ENCODE measurements around the gene EBF3. TPM values are rescaled to one million over a fixed set of nuclear protein-coding genes. Genes with fewer than 3 reads are reported as not detected.

The EBF3 gene
- total RNA-seq, 6 experiments from 2014 or later: 0.12 TPM; not detected in 5

DNA sequence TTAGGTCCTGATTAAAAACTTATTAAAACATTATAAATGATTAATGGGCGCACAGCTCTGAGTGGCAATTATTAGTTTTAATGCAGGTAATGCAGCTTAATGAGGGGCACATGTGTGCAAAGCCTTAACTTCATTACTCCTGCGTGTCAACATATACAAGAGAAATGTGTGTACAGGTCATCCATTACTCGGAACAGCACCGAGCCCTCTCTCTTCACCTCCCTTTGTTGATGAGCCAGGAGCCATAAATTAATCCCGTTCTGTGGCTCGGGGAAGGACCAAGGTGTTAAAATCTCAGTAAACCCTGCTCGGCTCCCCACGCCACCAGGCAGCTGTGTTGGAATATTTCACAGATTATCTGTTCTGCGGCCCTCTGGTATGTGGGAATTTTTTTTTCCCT lies 77.8 kb downstream of the EBF3 start:
- Histone ChIP-seq H3K36me3 (no peaks in the 10 kb centered on the region), H3K27me3 (no peaks in the 10 kb centered on the region), H3K9me3 (no peaks in the 10 kb centered on the region), H3K27ac (no peak overlapping the region), H3K4me3 (no peak overlapping the region), H3K4me1 (no peaks in the 10 kb centered on the region)
- TF ChIP-seq, protein P1, sequence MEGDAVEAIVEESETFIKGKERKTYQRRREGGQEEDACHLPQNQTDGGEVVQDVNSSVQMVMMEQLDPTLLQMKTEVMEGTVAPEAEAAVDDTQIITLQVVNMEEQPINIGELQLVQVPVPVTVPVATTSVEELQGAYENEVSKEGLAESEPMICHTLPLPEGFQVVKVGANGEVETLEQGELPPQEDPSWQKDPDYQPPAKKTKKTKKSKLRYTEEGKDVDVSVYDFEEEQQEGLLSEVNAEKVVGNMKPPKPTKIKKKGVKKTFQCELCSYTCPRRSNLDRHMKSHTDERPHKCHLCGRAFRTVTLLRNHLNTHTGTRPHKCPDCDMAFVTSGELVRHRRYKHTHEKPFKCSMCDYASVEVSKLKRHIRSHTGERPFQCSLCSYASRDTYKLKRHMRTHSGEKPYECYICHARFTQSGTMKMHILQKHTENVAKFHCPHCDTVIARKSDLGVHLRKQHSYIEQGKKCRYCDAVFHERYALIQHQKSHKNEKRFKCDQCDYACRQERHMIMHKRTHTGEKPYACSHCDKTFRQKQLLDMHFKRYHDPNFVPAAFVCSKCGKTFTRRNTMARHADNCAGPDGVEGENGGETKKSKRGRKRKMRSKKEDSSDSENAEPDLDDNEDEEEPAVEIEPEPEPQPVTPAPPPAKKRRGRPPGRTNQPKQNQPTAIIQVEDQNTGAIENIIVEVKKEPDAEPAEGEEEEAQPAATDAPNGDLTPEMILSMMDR (IDR thresholded peaks at IDR 0.05): no peak
- TF ChIP-seq POLR2A (IDR thresholded peaks at IDR 0.05): no peak
- 80% methylated on average over 8 of the region's 9 CpGs for WGBS (ENCODE audit: insufficient coverage, low coverage, low lambda C conversion rate, missing lambda C conversion rate)
- intact Hi-C loops (cut with DNase I): no loop called here
- ATAC-seq (no peak), DNase-seq (no peak)

DNA sequence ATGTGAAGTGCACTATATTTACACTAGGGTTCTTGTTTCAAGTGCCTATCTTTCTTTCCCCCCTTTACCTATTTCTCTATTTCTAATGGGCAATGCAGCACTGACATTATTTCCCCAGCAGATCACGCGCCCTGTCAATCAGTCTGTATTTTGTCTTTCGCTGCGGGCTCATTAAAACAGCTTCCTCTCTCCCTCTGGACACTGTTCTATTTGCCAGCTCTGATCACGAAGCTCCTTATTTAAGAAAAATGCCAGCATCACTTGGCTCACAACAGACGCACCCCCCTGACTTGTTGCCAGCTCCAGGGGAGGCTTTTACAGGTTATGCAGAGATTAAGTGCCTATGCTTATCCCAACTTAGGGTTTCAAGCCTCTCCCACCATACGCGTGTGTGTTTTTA lies 78.5 kb downstream of the EBF3 start:
- intact Hi-C loops (cut with DNase I): no loop called here
- TF ChIP-seq POLR2A (IDR thresholded peaks at IDR 0.05): no peak
- TF ChIP-seq, protein P1 (IDR thresholded peaks at IDR 0.05): no peak

DNA sequence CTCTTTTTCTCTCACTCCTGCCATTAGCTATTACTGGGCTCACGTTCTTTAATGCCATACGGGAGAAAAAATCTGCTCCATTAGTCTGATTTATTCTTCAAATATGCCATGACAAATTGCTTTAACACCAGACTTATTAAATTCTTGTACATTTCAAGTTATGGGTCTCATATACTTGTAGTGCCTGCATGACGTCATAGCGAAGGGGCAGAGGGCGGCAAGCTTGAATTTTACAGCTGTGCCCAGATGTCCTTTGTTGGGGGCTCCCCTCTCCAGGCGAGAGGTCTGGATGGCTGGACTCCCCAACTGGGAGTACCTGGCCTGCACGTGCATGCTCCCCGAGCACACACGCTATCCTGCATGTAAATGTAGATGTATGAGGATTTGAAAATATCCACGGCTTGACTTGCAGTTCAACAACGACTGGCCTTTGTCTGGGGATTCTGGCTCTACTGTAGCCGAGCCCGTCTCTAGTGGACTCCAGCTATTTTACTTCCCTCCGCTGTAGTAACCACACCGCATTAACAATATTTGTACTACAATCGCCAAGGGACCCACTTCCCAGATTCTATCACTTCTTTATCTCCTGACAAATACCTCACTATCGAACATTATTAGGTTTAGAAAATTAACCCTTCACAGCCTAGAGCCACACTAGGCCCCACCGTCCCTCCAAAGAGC lies 79.5 kb downstream of the EBF3 start:
- DNase-seq (no peak), ATAC-seq (no peak)
- no peaks in the 10 kb centered on the region for H3K27me3 ChIP-seq
- no peaks in the 10 kb centered on the region for H3K9me3 ChIP-seq
- intact Hi-C loops (cut with DNase I): no loop called here
- no peak for TF ChIP-seq POLR2A (IDR thresholded peaks at IDR 0.05)
- TF ChIP-seq, protein P1 (IDR thresholded peaks at IDR 0.05): no peak
- H3K36me3 ChIP-seq: no peaks in the 10 kb centered on the region
- no peaks in the 10 kb centered on the region for H3K4me1 ChIP-seq
- 61% methylated on average over 11 of the region's 18 CpGs for WGBS (ENCODE audit: insufficient coverage, low coverage, low lambda C conversion rate, missing lambda C conversion rate)
- no peak overlapping the region for H3K4me3 ChIP-seq
- no peak overlapping the region for H3K27ac ChIP-seq

More for the DNA sequence above, 78.5 kb downstream of the EBF3 start:
- ATAC-seq (no peak), DNase-seq (no peak)
- no peaks in the 10 kb centered on the region for H3K27me3 ChIP-seq
- no peaks in the 10 kb centered on the region for H3K4me1 ChIP-seq
- no peaks in the 10 kb centered on the region for H3K36me3 ChIP-seq
- H3K4me3 ChIP-seq: no peak overlapping the region
- no peak overlapping the region for H3K27ac ChIP-seq
- H3K9me3 ChIP-seq: no peaks in the 10 kb centered on the region
- 74% methylated on average over 8 of the region's 8 CpGs for WGBS (ENCODE audit: insufficient coverage, low coverage, low lambda C conversion rate, missing lambda C conversion rate)

DNA sequence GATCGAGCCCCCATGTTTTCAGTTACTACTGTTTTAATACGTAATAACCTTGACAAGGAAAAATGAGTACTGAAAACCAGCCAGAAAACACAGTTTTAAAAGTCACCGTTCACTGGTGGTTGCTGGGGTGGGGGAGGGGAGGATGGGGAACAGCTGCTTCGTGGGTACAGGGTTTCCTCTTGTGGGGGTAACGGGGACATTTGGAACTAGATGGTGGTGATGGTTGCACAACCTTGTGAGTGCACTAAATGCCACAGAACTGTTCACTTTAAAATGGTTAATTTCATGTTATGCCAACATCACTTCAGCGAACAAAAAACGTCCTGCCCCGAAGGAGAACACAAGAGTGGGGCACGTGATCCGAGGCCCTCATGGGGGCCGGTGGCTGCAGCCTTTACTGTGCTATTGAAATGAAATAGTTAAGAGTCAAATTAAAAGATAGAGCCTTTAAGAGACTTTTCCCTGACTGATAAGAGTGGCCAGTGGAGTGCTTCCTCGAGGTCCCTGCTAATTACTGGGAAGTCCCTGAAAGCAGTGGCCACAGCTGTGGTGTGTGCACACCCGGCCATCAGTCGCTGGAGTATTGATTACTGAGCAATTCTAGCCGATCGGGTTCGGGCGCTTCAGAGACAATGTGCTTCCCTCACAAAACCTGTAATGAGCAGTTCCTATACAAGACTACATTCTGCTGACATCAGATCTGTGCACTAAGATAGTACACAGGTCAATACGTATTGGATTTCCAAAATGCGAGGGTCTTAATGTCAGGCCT lies 80.3 kb downstream of the EBF3 start:
- TF ChIP-seq, protein P1 (IDR thresholded peaks at IDR 0.05): no peak
- no peak for TF ChIP-seq POLR2A (IDR thresholded peaks at IDR 0.05)
- intact Hi-C loops (cut with DNase I): no loop called here
- ATAC-seq: no peak

More for the DNA sequence above, 80.3 kb downstream of the EBF3 start:
- Histone ChIP-seq H3K4me1 (no peaks in the 10 kb centered on the region), H3K36me3 (no peaks in the 10 kb centered on the region), H3K9me3 (no peaks in the 10 kb centered on the region), H3K27me3 (no peaks in the 10 kb centered on the region), H3K4me3 (no peak overlapping the region), H3K27ac (no peak overlapping the region)
- 25% methylated on average over 13 of the region's 20 CpGs for WGBS (ENCODE audit: insufficient coverage, low coverage, low lambda C conversion rate, missing lambda C conversion rate)
- DNase-seq: no peak
